HEK293 (cell line): ENCODE data around the gene COL5A2.

Experiments
- CTCF ChIA-PET: fragments of 350-600 bp; formaldehyde crosslinking; extraction: SDS; loops from one replicate; lab custom pipeline; 2021; ENCODE audit warnings: antibody characterized with exemption; lab: Yijun Ruan, JAX
- POLR2A ChIA-PET: fragments of 300-600 bp; formaldehyde crosslinking; extraction: SDS; loops from one replicate; lab custom pipeline; 2020; ENCODE audit warnings: antibody characterized with exemption, inconsistent platforms; lab: Yijun Ruan, JAX
- H3K27ac ChIP-seq: fragments of 200-500 bp; sonication (Bioruptor generic); 2 replicates; pipeline ENCODE4 v1.5.1; 2014; ENCODE audit warnings: low read depth, low read length, control low read depth, inconsistent platforms; ENCODE audit errors: extremely low read depth
- H3K36me3 ChIP-seq, 2 experiments: fragments of 200-500 bp in 1 of 2; sonication (Bioruptor generic) in 1 of 2; 1 replicate in 1 of 2; 2 replicates in 1 of 2; pipeline ENCODE4 v1.5.1; 2014 to 2017; ENCODE audit warnings: inconsistent platforms in 2 of 2, low read length in 2 of 2; ENCODE audit not compliant: control insufficient read depth in 2 of 2, insufficient read depth in 1 of 2
- H3K4me1 ChIP-seq: fragments of 200-500 bp; sonication (Bioruptor generic); 2 replicates; pipeline ENCODE4 v1.5.1; 2014; ENCODE audit warnings: mild to moderate bottlenecking, low read length, inconsistent platforms; ENCODE audit not compliant: control insufficient read depth, insufficient read depth
- H3K4me3 ChIP-seq: 2 replicates; pipeline ENCODE4 v1.5.1; 2011; ENCODE audit warnings: low read depth, mild to moderate bottlenecking, control low read depth, low read length, moderate library complexity
- H3K9me3 ChIP-seq: fragments of 200-500 bp; sonication (Bioruptor generic); 2 replicates; pipeline ENCODE4 v1.5.1; 2014; ENCODE audit warnings: low read depth, low read length, inconsistent platforms; ENCODE audit not compliant: control insufficient read depth, insufficient read depth
- ATF2 ChIP-seq: fragments of 450-650 bp; formaldehyde crosslinking; IDR thresholded peaks from 2 replicates; pipeline ENCODE4 v1.5.1; 2016; ENCODE audit warnings: missing biosample characterization, missing genetic modification characterization, low read depth
- EGR2 ChIP-seq: fragments of 450-650 bp; formaldehyde crosslinking; IDR thresholded peaks from 2 replicates; pipeline ENCODE4 v1.5.1; 2016; ENCODE audit warnings: low read depth, missing biosample characterization, missing genetic modification characterization
- GFI1B ChIP-seq: fragments of 450-650 bp; formaldehyde crosslinking; IDR thresholded peaks from 2 replicates; pipeline ENCODE4 v1.5.1; 2016; ENCODE audit warnings: missing biosample characterization, missing genetic modification characterization
- HOXA7 ChIP-seq: sonication (generic); formaldehyde crosslinking; IDR thresholded peaks from 2 replicates; pipeline ENCODE4 v1.8.1; 2022; ENCODE audit warnings: missing genetic modification reagents, borderline replicate concordance
- MEIS1 ChIP-seq: sonication (generic); formaldehyde crosslinking; IDR thresholded peaks from 2 replicates; pipeline ENCODE4 v1.8.1; 2022; ENCODE audit warnings: missing genetic modification reagents, mild to moderate bottlenecking, borderline replicate concordance
- REPIN1 ChIP-seq: fragments of 450-650 bp; formaldehyde crosslinking; IDR thresholded peaks from 2 replicates; pipeline ENCODE4 v1.5.1; 2017; ENCODE audit warnings: missing biosample characterization, missing genetic modification characterization, low read depth
- SALL2 ChIP-seq: fragments of 450-650 bp; formaldehyde crosslinking; IDR thresholded peaks from 2 replicates; pipeline ENCODE4 v1.5.0; 2017; ENCODE audit warnings: missing biosample characterization, mild to moderate bottlenecking, missing genetic modification characterization, borderline replicate concordance
- TSHZ1 ChIP-seq: fragments of 450-650 bp; formaldehyde crosslinking; IDR thresholded peaks from 2 replicates; pipeline ENCODE4 v1.5.1; 2016; ENCODE audit warnings: missing biosample characterization, missing genetic modification characterization, borderline replicate concordance
- ZBTB11 ChIP-seq: fragments of 450-650 bp; formaldehyde crosslinking; conservative IDR thresholded peaks from 2 replicates; pipeline ENCODE4 v1.5.1; 2016; ENCODE audit warnings: low read depth, missing biosample characterization, missing genetic modification characterization
- ZBTB20 ChIP-seq: fragments of 450-650 bp; formaldehyde crosslinking; IDR thresholded peaks from 2 replicates; pipeline ENCODE4 v1.5.1; 2016; ENCODE audit warnings: missing biosample characterization, missing genetic modification characterization
- ZBTB26 ChIP-seq: fragments of 450-650 bp; formaldehyde crosslinking; optimal IDR thresholded peaks from 2 replicates; pipeline ENCODE3; 2016; ENCODE audit warnings: missing biosample characterization, mild to moderate bottlenecking, missing genetic modification characterization
- ZNF10 ChIP-seq: fragments of 450-650 bp; formaldehyde crosslinking; IDR thresholded peaks from 2 replicates; pipeline ENCODE4 v1.5.1; 2017; ENCODE audit warnings: missing biosample characterization, missing genetic modification characterization
- ZNF157 ChIP-seq: fragments of 450-650 bp; formaldehyde crosslinking; IDR thresholded peaks from 2 replicates; pipeline ENCODE4 v1.5.1; 2016; ENCODE audit warnings: missing biosample characterization, missing genetic modification characterization
- ZNF398 ChIP-seq: fragments of 450-650 bp; formaldehyde crosslinking; IDR thresholded peaks from 2 replicates; pipeline ENCODE4 v1.5.1; 2017; ENCODE audit warnings: missing biosample characterization, missing genetic modification characterization
- ZNF521 ChIP-seq: fragments of 450-650 bp; formaldehyde crosslinking; IDR thresholded peaks from 2 replicates; pipeline ENCODE4 v1.5.1; 2017; ENCODE audit warnings: missing biosample characterization, mild to moderate bottlenecking, missing genetic modification characterization
- ZNF624 ChIP-seq: fragments of 450-650 bp; formaldehyde crosslinking; IDR thresholded peaks from 2 replicates; pipeline ENCODE4 v1.5.1; 2017; ENCODE audit warnings: missing biosample characterization, missing genetic modification characterization
- ZNF654 ChIP-seq: fragments of 450-650 bp; formaldehyde crosslinking; IDR thresholded peaks from 2 replicates; pipeline ENCODE4 v1.5.1; 2016; ENCODE audit warnings: low read depth, missing biosample characterization, missing genetic modification characterization
- ZNF830 ChIP-seq: fragments of 450-650 bp; IDR thresholded peaks from 2 replicates; pipeline ENCODE4 v1.5.0; 2018; ENCODE audit warnings: missing biosample characterization, missing genetic modification characterization, low read depth, mild to moderate bottlenecking, moderate library complexity
- ZSCAN16 ChIP-seq: fragments of 450-650 bp; formaldehyde crosslinking; IDR thresholded peaks from 2 replicates; pipeline ENCODE4 v1.5.1; 2016; ENCODE audit warnings: missing biosample characterization, missing genetic modification characterization
- ZSCAN5A ChIP-seq: fragments of 450-650 bp; formaldehyde crosslinking; IDR thresholded peaks from 2 replicates; pipeline ENCODE4 v1.5.1; 2016; ENCODE audit warnings: missing biosample characterization, missing genetic modification characterization

The COL5A2 gene

GRCh38 chr2:189022053-189022481 is 157.5 kb downstream of the COL5A2 start (continued):
- TF ChIP-seq TSHZ1 (tag by site-specific recombination): no peak

GRCh38 chr2:189020179-189020578 is 159.4 kb downstream of the COL5A2 start:
- POLR2A ChIA-PET: no interaction called here
- H3K36me3 ChIP-seq: no peaks in the 10 kb centered on the region
- CTCF ChIA-PET: interaction anchor here (0.6 kb wide), 1 partner anchor 74 kb away, joined by 4 read pairs; no protein-coding TSS in a partner anchor
- H3K27ac ChIP-seq: no peak overlapping the region
- H3K4me1 ChIP-seq: no peaks in the 10 kb centered on the region
- no peaks in the 10 kb centered on the region for H3K9me3 ChIP-seq
- TF ChIP-seq ZBTB20 (tag by site-specific recombination) (no peak), ZNF10 (no peak), ZSCAN5A (tag by site-specific recombination) (no peak), ZNF830 (tag by site-specific recombination) (no peak), MEIS1 (CRISPR knock-in tag) (no peak), ZNF624 (tag by site-specific recombination) (no peak), ZNF157 (tag by site-specific recombination) (no peak)
- no peak overlapping the region for H3K4me3 ChIP-seq

- POLR2A ChIA-PET: no interaction called here
- Histone ChIP-seq H3K36me3 (no peaks in the 10 kb centered on the region), H3K4me3 (no peak overlapping the region), H3K9me3 (no peaks in the 10 kb centered on the region), H3K27ac (no peak overlapping the region), H3K4me1 (no peaks in the 10 kb centered on the region)
- CTCF ChIA-PET: no interaction called here
- TF ChIP-seq ZBTB11 (tag by site-specific recombination) (no peak), REPIN1 (no peak), ZNF521 (no peak), GFI1B (no peak), ZNF398 (tag by site-specific recombination) (no peak), HOXA7 (CRISPR knock-in tag) (no peak), SALL2 (no peak), ZNF157 (tag by site-specific recombination) (no peak), ATF2 (tag by site-specific recombination) (no peak), ZSCAN16 (tag by site-specific recombination) (no peak), ZBTB26 (tag by site-specific recombination) (no peak), EGR2 (tag by site-specific recombination) (no peak), ZNF654 (tag by site-specific recombination) (no peak), ZNF10 (no peak)
Measured at GRCh38 chr2:189018631-189019030, 160.9 kb downstream of the COL5A2 start.
